ENCODE measurements around the gene SLC35G2. TPM values are rescaled to one million over a fixed set of nuclear protein-coding genes. Genes with fewer than 3 reads are reported as not detected.

Gene SLC35G2
- total and polyA plus RNA-seq, 2 of the 4 experiments (the other 2 are of a cell fraction) = 6.6 to 7.0 TPM

DNA sequence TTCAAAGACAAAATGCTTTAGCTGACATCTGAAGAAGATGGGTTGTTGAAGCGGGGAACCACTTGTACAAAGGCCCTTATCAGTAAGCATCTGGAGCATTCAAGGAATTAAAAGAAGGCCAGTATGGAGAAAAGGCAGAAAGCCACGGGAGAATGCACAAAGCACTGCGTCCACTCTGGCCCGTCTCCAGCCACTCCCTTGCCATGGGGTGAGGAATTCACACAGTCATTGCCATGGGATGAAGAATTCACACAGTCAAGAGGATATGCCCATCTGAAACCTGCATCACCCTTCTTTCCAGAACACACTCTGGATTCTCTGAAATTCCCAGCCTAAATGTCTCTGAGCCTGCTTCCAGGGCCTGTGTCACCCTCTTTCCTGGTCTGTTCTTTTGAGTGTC is 40.1 kb upstream of the SLC35G2 start:
- 80% methylated on average over 1 of the region's 4 CpGs; no CpG with 5 or more reads in 1 of the 2 experiments for WGBS, 2 experiments (ENCODE audit: extremely low coverage in 2 of 2, insufficient read length in 1 of 2)
- peak overlapping the region; percentile 18; the same call in 1 of the 2 replicates for H3K23ac ChIP-seq (ENCODE audit: low read depth, low read length)
- no TSS peak for BruUV-seq (replicated peaks)
- no peaks in the 10 kb centered on the region for H3K27me3 ChIP-seq (ENCODE audit: control insufficient read depth, insufficient read depth, low read length)
- intact Hi-C loops (cut with micrococcal nuclease) = no loop called here
- no peak overlapping the region for H3K9ac ChIP-seq (ENCODE audit: low read depth, low read length)
- peak overlapping the region; percentile 54 for H2BK20ac ChIP-seq (ENCODE audit: low read depth, low read length)
- H4K5ac ChIP-seq (ENCODE audit: low read depth, low read length) = peak overlapping the region; percentile 81
- no peaks in the 10 kb centered on the region for H3K79me1 ChIP-seq (ENCODE audit: low read depth in 1 of 2, low read length in 2 of 2)
- peak overlapping the region; percentile 95 for H3K18ac ChIP-seq (ENCODE audit: low read depth, low read length)
- H3K4me1 ChIP-seq (ENCODE audit: control insufficient read depth, insufficient read depth, low read length) = peaks cover 9% of the 10 kb centered on the region
- peak overlapping the region in 1 of 2 experiments; percentile 27; a peak in 1 of 4 replicates for H4K8ac ChIP-seq (ENCODE audit: low read depth in 2 of 2, low read length in 2 of 2)
- H3K56ac ChIP-seq (ENCODE audit: extremely low read depth, insufficient read depth, low read length) = no peak overlapping the region
- peak overlapping the region; percentile 70 for H4K91ac ChIP-seq (ENCODE audit: insufficient read depth, low read depth, low read length)
- no peak overlapping the region for H2BK15ac ChIP-seq (ENCODE audit: low read depth, low read length)
- peak overlapping the region; percentile 80 for H3K14ac ChIP-seq (replicated peaks; ENCODE audit: low read depth, low read length)
- TF ChIP-seq MAFK (IDR thresholded peaks at IDR 0.05; ENCODE audit: low read depth, low read length) (no peak), CHD1 (IDR thresholded peaks at IDR 0.05; ENCODE audit: low read depth, low read length) (no peak), MXI1 (IDR thresholded peaks at IDR 0.05; ENCODE audit: borderline replicate concordance, low read depth, low read length) (no peak), NFE2L2 (IDR thresholded peaks at IDR 0.05; ENCODE audit: low read depth, low read length) (no peak), RCOR1 (IDR thresholded peaks at IDR 0.05; ENCODE audit: insufficient replicate concordance, low read length) (no peak), MAZ (IDR thresholded peaks at IDR 0.05; ENCODE audit: borderline replicate concordance, low read depth, low read length) (no peak)
- TF ChIP-seq, protein P1, sequence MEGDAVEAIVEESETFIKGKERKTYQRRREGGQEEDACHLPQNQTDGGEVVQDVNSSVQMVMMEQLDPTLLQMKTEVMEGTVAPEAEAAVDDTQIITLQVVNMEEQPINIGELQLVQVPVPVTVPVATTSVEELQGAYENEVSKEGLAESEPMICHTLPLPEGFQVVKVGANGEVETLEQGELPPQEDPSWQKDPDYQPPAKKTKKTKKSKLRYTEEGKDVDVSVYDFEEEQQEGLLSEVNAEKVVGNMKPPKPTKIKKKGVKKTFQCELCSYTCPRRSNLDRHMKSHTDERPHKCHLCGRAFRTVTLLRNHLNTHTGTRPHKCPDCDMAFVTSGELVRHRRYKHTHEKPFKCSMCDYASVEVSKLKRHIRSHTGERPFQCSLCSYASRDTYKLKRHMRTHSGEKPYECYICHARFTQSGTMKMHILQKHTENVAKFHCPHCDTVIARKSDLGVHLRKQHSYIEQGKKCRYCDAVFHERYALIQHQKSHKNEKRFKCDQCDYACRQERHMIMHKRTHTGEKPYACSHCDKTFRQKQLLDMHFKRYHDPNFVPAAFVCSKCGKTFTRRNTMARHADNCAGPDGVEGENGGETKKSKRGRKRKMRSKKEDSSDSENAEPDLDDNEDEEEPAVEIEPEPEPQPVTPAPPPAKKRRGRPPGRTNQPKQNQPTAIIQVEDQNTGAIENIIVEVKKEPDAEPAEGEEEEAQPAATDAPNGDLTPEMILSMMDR (conservative IDR thresholded peaks at IDR 0.05; ENCODE audit: low read depth, low read length) = no peak
- ATAC-seq (ENCODE audit: low read depth) (peak; percentile 53), DNase-seq (peak; percentile 19)
- ChIA-PET CTCF (no interaction called here), POLR2A (ENCODE audit: unreplicated experiment) (no interaction called here)
- no peaks in the 10 kb centered on the region for H3K9me3 ChIP-seq (ENCODE audit: control insufficient read depth, insufficient read depth, low read length)
- in situ Hi-C loops (cut with MboI; ENCODE audit: low sequenced_read_pairs) = no loop called here
- peak overlapping the region; percentile 20 for H2BK5ac ChIP-seq (ENCODE audit: low read depth, low read length, poor library complexity, severe bottlenecking)
- H2AK5ac ChIP-seq (ENCODE audit: low read depth, low read length) = 0 out of 2 replicates have a peak overlapping the region, but pooled peaks have one; percentile 3
- H2BK120ac ChIP-seq (ENCODE audit: low read depth, low read length) = peak overlapping the region; percentile 74
- no peak overlapping the region for H3K4me3 ChIP-seq (ENCODE audit: insufficient read depth, low read depth, low read length)
- no peaks in the 10 kb centered on the region for H4K20me1 ChIP-seq (ENCODE audit: insufficient read depth, low read length)
- peak overlapping the region; percentile 84 for H3K4ac ChIP-seq (ENCODE audit: low read depth, low read length)
- peak overlapping the region; percentile 46 for H2AFZ ChIP-seq (replicated peaks; ENCODE audit: low read length, poor library complexity)
- H3K36me3 ChIP-seq (ENCODE audit: control insufficient read depth, insufficient read depth, low read length) = no peaks in the 10 kb centered on the region
- no peaks in the 10 kb centered on the region for H3K9me1 ChIP-seq (ENCODE audit: insufficient read depth, low read length)
- H3K4me2 ChIP-seq (ENCODE audit: low read depth, low read length) = peak overlapping the region; percentile 2; the same call in 1 of the 2 replicates
- peak overlapping the region; percentile 22 for H2AK9ac ChIP-seq (replicated peaks; ENCODE audit: low read depth, low read length, poor library complexity)
- dilution Hi-C loops (cut with HindIII; ENCODE audit: low sequenced_read_pairs, unreplicated experiment) = no loop called here
- no peak overlapping the region for H3K27ac ChIP-seq (ENCODE audit: insufficient read depth, low read length)

Data from IMR-90 (cell line).